ENCODE data around the gene SLC27A6.
"Not testable (repeated sequence)": the region's sequence is repeated elsewhere in the genome, so short reads cannot be mapped to it uniquely, and the experiment has no call there.

The SLC27A6 gene, protein sequence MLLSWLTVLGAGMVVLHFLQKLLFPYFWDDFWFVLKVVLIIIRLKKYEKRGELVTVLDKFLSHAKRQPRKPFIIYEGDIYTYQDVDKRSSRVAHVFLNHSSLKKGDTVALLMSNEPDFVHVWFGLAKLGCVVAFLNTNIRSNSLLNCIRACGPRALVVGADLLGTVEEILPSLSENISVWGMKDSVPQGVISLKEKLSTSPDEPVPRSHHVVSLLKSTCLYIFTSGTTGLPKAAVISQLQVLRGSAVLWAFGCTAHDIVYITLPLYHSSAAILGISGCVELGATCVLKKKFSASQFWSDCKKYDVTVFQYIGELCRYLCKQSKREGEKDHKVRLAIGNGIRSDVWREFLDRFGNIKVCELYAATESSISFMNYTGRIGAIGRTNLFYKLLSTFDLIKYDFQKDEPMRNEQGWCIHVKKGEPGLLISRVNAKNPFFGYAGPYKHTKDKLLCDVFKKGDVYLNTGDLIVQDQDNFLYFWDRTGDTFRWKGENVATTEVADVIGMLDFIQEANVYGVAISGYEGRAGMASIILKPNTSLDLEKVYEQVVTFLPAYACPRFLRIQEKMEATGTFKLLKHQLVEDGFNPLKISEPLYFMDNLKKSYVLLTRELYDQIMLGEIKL

GRCh38 chr5:128965011-128965637 lies at the start of gene SLC27A6:
SLC27A6 (plus strand) TSS chr5:128965488; CDS start chr5:128966138, 650 bp downstream.
- H3K36me3 ChIP-seq (ENCODE audit: insufficient read depth, low read length): no peaks in the 10 kb centered on the region
- peak within 1 kb of the TSS in 1 of 2 donors; percentile 47 for H3K4me3 ChIP-seq (ENCODE audit: low read depth in 1 of 2, low read length in 2 of 2)
- no peak within 1 kb of the TSS for H3K9ac ChIP-seq (ENCODE audit: low read length)
- no peaks in the 10 kb centered on the region for H3K4me1 ChIP-seq (ENCODE audit: insufficient read depth, low read length)
- peaks cover 0 to 10% of the 10 kb centered on the region in 2 donors for H3K27me3 ChIP-seq (ENCODE audit: control insufficient read depth in 1 of 2, insufficient read depth in 2 of 2, low read length in 2 of 2)
- H3K27ac ChIP-seq (ENCODE audit: low read depth, low read length): no peak within 1 kb of the TSS
- H3K9me3 ChIP-seq (ENCODE audit: low read length): no peaks in the 10 kb centered on the region

DNA sequence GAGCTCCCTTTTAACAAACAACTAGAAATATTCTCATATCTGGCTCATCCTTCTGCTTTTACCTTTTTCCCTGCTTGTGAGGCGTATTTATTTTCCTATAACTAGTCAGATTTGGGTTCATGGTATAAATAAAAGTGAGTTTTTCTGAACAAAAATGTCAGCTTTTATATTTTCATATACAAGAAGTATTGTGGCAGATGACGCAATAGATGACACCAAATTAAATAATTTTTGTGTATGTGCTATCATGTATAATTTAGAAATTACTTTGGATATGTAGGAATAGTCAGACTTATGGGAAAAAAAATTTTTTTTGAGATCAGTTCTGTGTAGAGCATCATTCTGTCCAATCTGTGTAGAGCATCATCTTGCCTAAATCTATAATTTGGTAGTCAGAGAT lies 45.7 kb upstream of the SLC27A6 start:
- Histone ChIP-seq H3K4me3 (ENCODE audit: low read depth in 1 of 2, low read length in 2 of 2) (no peak overlapping the region), H3K9me3 (ENCODE audit: low read length) (no peaks in the 10 kb centered on the region), H3K27me3 (ENCODE audit: control insufficient read depth in 1 of 2, insufficient read depth in 2 of 2, low read length in 2 of 2) (no peaks in the 10 kb centered on the region), H3K36me3 (ENCODE audit: insufficient read depth, low read length) (no peaks in the 10 kb centered on the region), H3K9ac (ENCODE audit: low read length) (no peak overlapping the region), H3K4me1 (ENCODE audit: insufficient read depth, low read length) (no peaks in the 10 kb centered on the region), H3K27ac (ENCODE audit: low read depth, low read length) (no peak overlapping the region)

DNA sequence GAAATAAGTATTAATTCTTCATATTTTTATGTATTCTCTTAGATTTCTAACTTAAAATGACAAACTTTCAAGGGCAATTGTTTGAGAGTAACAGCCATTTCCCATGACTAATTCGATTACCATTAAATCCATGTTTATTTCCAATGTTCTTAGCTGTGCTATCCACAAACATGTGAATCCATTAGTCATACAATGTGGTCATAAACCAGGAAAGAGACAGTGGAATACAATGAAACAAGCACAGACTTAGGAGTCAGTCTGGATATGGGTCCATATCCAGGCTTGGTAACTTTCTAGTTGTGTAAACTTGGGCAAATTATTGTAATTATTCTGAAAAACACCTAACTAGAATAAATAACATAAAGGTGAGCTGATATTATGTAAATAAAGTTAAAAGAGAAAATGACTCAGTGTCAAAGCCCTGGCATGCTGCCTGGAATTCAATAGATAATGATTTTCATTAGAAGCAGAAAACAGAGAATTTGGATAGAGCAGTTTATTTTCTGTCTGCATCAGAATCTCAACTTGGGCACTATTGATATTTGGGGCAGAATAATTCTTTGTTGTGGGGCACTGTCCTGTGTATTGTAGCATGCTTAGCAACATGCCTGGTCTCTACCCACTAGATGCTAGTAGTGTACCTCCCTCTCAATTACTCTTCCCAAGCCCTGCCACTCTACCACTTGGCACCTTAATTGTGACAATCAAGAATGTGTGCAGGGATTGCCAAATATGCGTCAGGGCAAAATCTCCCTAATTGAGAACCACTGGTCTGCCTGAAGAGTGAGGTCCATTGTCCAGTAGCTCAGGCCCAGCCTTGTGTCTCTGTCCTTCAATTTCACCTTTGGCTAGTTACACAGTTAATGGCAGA lies 44.7 kb upstream of the SLC27A6 start:
- no peak overlapping the region for H3K4me3 ChIP-seq (ENCODE audit: low read depth in 1 of 2, low read length in 2 of 2)
- H3K9me3 ChIP-seq (ENCODE audit: low read length): no peaks in the 10 kb centered on the region
- H3K27me3 ChIP-seq (ENCODE audit: control insufficient read depth in 1 of 2, insufficient read depth in 2 of 2, low read length in 2 of 2): no peaks in the 10 kb centered on the region
- no peaks in the 10 kb centered on the region for H3K36me3 ChIP-seq (ENCODE audit: insufficient read depth, low read length)
- H3K4me1 ChIP-seq (ENCODE audit: insufficient read depth, low read length): no peaks in the 10 kb centered on the region
- H3K9ac ChIP-seq (ENCODE audit: low read length): no peak overlapping the region
- H3K27ac ChIP-seq (ENCODE audit: low read depth, low read length): no peak overlapping the region

DNA sequence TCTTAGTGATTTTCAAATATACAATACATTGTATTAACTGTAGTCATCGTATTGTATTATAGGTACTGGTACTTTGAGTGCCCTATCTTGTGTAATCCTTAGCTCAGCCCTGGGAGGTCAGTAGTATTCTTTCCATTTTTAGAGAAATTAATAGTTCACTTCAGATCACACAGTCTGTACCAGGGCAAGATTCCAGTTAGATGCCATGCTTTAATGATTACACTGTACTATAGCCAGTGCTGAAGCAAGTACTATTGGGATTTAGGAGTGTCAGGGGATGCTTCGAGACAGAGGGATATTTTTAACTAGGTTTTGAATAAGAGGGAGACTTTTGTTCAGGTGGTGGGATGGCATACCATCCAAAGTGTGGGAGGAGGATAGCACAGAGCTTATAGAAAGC lies 41.0 kb upstream of the SLC27A6 start:
- H3K27ac ChIP-seq (ENCODE audit: low read depth, low read length): no peak overlapping the region
- H3K36me3 ChIP-seq (ENCODE audit: insufficient read depth, low read length): no peaks in the 10 kb centered on the region
- no peaks in the 10 kb centered on the region for H3K27me3 ChIP-seq (ENCODE audit: control insufficient read depth in 1 of 2, insufficient read depth in 2 of 2, low read length in 2 of 2)
- no peak overlapping the region for H3K4me3 ChIP-seq (ENCODE audit: low read depth in 1 of 2, low read length in 2 of 2)
- no peak overlapping the region for H3K9ac ChIP-seq (ENCODE audit: low read length)
- no peaks in the 10 kb centered on the region for H3K9me3 ChIP-seq (ENCODE audit: low read length)
- no peaks in the 10 kb centered on the region for H3K4me1 ChIP-seq (ENCODE audit: insufficient read depth, low read length)

DNA sequence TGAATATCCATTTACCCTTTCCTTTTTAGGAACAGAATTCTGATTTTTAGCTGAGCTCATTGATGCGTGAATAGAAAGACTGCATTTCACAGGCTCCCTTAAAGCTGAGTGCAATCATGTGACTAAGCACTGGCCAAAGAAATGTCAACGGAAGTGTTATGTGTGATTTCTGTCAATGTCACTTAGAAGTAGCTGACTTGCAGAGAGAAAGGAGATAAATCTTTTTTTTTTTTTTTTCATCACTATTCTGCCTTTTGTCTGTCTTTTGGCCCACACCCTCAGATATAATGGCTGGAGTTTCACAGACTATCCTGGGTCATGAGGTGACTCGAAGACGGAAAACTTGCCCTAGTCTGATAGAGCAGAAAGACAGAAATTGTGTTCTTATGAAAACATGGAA lies 39.3 kb upstream of the SLC27A6 start:
- no peak overlapping the region for H3K4me3 ChIP-seq (ENCODE audit: low read depth in 1 of 2, low read length in 2 of 2)
- no peaks in the 10 kb centered on the region for H3K27me3 ChIP-seq (ENCODE audit: control insufficient read depth in 1 of 2, insufficient read depth in 2 of 2, low read length in 2 of 2)
- H3K4me1 ChIP-seq (ENCODE audit: insufficient read depth, low read length): no peaks in the 10 kb centered on the region
- no peaks in the 10 kb centered on the region for H3K36me3 ChIP-seq (ENCODE audit: insufficient read depth, low read length)
- no peak overlapping the region for H3K9ac ChIP-seq (ENCODE audit: low read length)
- H3K9me3 ChIP-seq (ENCODE audit: low read length): no peaks in the 10 kb centered on the region
- no peak overlapping the region for H3K27ac ChIP-seq (ENCODE audit: low read depth, low read length)

GRCh38 chr5:128927644-128928043 lies 37.6 kb upstream of the SLC27A6 start:
- Histone ChIP-seq H3K9ac (ENCODE audit: low read length) (no peak overlapping the region), H3K4me3 (ENCODE audit: low read depth in 1 of 2, low read length in 2 of 2) (no peak overlapping the region), H3K36me3 (ENCODE audit: insufficient read depth, low read length) (no peaks in the 10 kb centered on the region), H3K9me3 (ENCODE audit: low read length) (no peaks in the 10 kb centered on the region), H3K4me1 (ENCODE audit: insufficient read depth, low read length) (no peaks in the 10 kb centered on the region), H3K27me3 (ENCODE audit: control insufficient read depth in 1 of 2, insufficient read depth in 2 of 2, low read length in 2 of 2) (no peaks in the 10 kb centered on the region), H3K27ac (ENCODE audit: low read depth, low read length) (no peak overlapping the region)

DNA sequence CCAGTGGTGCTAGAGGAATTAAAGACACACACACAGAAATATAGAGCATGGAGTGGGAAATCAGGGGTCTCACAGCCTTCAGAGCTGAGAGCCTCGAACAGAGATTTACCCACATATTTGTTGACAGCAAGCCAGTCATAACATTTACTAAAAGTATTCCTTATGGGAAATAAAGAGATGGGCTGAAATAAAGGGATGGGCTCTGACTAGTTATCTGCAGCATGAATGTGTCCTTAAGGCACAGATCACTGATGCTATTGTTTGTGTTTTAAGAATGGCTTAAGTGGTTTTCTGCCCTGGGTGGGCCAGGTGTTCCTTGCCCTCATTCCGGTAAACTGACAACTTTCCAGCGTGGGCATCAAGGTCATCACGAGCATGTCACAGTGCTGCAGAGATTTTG lies 33.1 kb upstream of the SLC27A6 start:
- H3K27ac ChIP-seq (ENCODE audit: low read depth, low read length); H3K9me3 ChIP-seq (ENCODE audit: low read length); H3K36me3 ChIP-seq (ENCODE audit: insufficient read depth, low read length); H3K4me3 ChIP-seq (ENCODE audit: low read depth in 1 of 2, low read length in 2 of 2); H3K4me1 ChIP-seq (ENCODE audit: insufficient read depth, low read length); H3K9ac ChIP-seq (ENCODE audit: low read length); H3K27me3 ChIP-seq (ENCODE audit: control insufficient read depth in 1 of 2, insufficient read depth in 2 of 2, low read length in 2 of 2): not testable (repeated sequence)

GRCh38 chr5:128943100-128943499 lies 22.2 kb upstream of the SLC27A6 start:
- H3K4me1 ChIP-seq (ENCODE audit: insufficient read depth, low read length); H3K27ac ChIP-seq (ENCODE audit: low read depth, low read length); H3K4me3 ChIP-seq (ENCODE audit: low read depth in 1 of 2, low read length in 2 of 2); H3K36me3 ChIP-seq (ENCODE audit: insufficient read depth, low read length); H3K9me3 ChIP-seq (ENCODE audit: low read length); H3K9ac ChIP-seq (ENCODE audit: low read length); H3K27me3 ChIP-seq (ENCODE audit: control insufficient read depth in 1 of 2, insufficient read depth in 2 of 2, low read length in 2 of 2): not testable (repeated sequence)

GRCh38 chr5:128949847-128950546 lies 15.3 kb upstream of the SLC27A6 start:
- no peaks in the 10 kb centered on the region for H3K9me3 ChIP-seq (ENCODE audit: low read length)
- H3K27me3 ChIP-seq (ENCODE audit: control insufficient read depth in 1 of 2, insufficient read depth in 2 of 2, low read length in 2 of 2): no peaks in the 10 kb centered on the region
- no peaks in the 10 kb centered on the region for H3K36me3 ChIP-seq (ENCODE audit: insufficient read depth, low read length)
- no peak overlapping the region for H3K27ac ChIP-seq (ENCODE audit: low read depth, low read length)
- H3K9ac ChIP-seq (ENCODE audit: low read length): no peak overlapping the region
- H3K4me3 ChIP-seq (ENCODE audit: low read depth in 1 of 2, low read length in 2 of 2): no peak overlapping the region
- H3K4me1 ChIP-seq (ENCODE audit: insufficient read depth, low read length): no peaks in the 10 kb centered on the region

- not testable (repeated sequence) for H3K27ac ChIP-seq (ENCODE audit: low read depth, low read length); H3K4me1 ChIP-seq (ENCODE audit: insufficient read depth, low read length); H3K36me3 ChIP-seq (ENCODE audit: insufficient read depth, low read length); H3K4me3 ChIP-seq (ENCODE audit: low read depth in 1 of 2, low read length in 2 of 2); H3K9ac ChIP-seq (ENCODE audit: low read length); H3K9me3 ChIP-seq (ENCODE audit: low read length); H3K27me3 ChIP-seq (ENCODE audit: control insufficient read depth in 1 of 2, insufficient read depth in 2 of 2, low read length in 2 of 2)
Observed at GRCh38 chr5:128951301-128951700, 14.0 kb upstream of the SLC27A6 start.

GRCh38 chr5:128956164-128956563 lies 9.1 kb upstream of the SLC27A6 start:
- no peaks in the 10 kb centered on the region for H3K27me3 ChIP-seq (ENCODE audit: control insufficient read depth in 1 of 2, insufficient read depth in 2 of 2, low read length in 2 of 2)

More at GRCh38 chr5:128956164-128956563, 9.1 kb upstream of the SLC27A6 start:
- no peak overlapping the region for H3K4me3 ChIP-seq (ENCODE audit: low read depth in 1 of 2, low read length in 2 of 2)
- no peaks in the 10 kb centered on the region for H3K36me3 ChIP-seq (ENCODE audit: insufficient read depth, low read length)
- H3K9me3 ChIP-seq (ENCODE audit: low read length): no peaks in the 10 kb centered on the region
- no peak overlapping the region for H3K9ac ChIP-seq (ENCODE audit: low read length)
- no peaks in the 10 kb centered on the region for H3K4me1 ChIP-seq (ENCODE audit: insufficient read depth, low read length)
- H3K27ac ChIP-seq (ENCODE audit: low read depth, low read length): no peak overlapping the region

Data from muscle layer of colon (tissue), 2 donors.